HL-60 (cell line): ENCODE measurements around the gene NAALADL2.
"Not testable (repeated sequence)": the region's sequence is repeated elsewhere in the genome, so short reads cannot be mapped to it uniquely, and the experiment has no call there.

ENCODE experiments used
- DNase-seq, 2 experiments: peaks; one replicate each; pipeline ENCODE4 v3.0.0-alpha.2; 2010 to 2020; ENCODE audit warnings: low read depth in 1 of 2, low spot score in 1 of 2
- H3K27ac ChIP-seq: fragments of 250-450 bp; sonication (Bioruptor Pico); replicated peaks from 2 replicates; pipeline ENCODE4 v1.5.1; 2020; ENCODE audit warnings: mild to moderate bottlenecking, moderate library complexity
- H3K27me3 ChIP-seq: fragments of 250-450 bp; sonication (Bioruptor Pico); 2 replicates; pipeline ENCODE4 v1.5.1; 2021; ENCODE audit warnings: mild to moderate bottlenecking, moderate library complexity; ENCODE audit not compliant: insufficient read depth, poor library complexity, severe bottlenecking
- H3K4me3 ChIP-seq: replicated peaks from 2 replicates; pipeline ENCODE4 v1.5.1; 2011; ENCODE audit warnings: mild to moderate bottlenecking, control low read depth, low read length; ENCODE audit not compliant: insufficient read depth
- CTCF ChIP-seq: IDR thresholded peaks from one replicate; pipeline ENCODE4 v1.5.1; 2011; ENCODE audit warnings: low read length, control low read depth, inconsistent platforms; ENCODE audit not compliant: insufficient read depth
- GABPA ChIP-seq: IDR thresholded peaks from 2 replicates; pipeline ENCODE4 v1.6.1; 2012; ENCODE audit warnings: low read depth
- POLR2AphosphoS5 ChIP-seq: IDR thresholded peaks from 2 replicates; pipeline ENCODE4 v1.6.1; 2012; ENCODE audit warnings: low read depth
- REST ChIP-seq: IDR thresholded peaks from 2 replicates; pipeline ENCODE4 v1.6.1; 2012; ENCODE audit warnings: low read depth; ENCODE audit not compliant: insufficient replicate concordance
- SPI1 ChIP-seq: IDR thresholded peaks from 2 replicates; pipeline ENCODE4 v1.6.1; 2012; ENCODE audit warnings: low read depth, mild to moderate bottlenecking, borderline replicate concordance

Gene NAALADL2

GRCh38 chr3:175826759-175827158 is 967.6 kb downstream of the NAALADL2 start:
- no peak overlapping the region for H3K4me3 ChIP-seq

DNA sequence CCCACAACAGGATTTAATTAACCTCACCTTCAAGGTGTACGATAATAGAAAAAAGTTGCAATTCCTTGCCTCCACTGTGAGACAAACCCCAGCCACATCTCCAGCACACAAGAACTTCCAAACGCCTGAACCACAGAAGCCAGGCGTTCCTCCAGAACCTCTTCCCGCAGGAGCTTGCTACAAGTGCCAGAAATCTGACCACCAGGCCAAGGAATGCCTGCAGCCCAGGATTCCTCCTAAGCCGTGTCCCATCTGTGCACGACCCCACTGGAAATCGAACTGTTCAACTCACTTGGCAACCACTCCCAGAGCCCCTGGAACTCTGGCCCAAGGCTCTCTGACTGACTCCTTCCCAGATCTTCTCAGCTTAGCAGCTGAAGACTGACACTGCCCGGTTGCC is 970.7 kb downstream of the NAALADL2 start:
- not testable (repeated sequence) for DNase-seq, H3K27ac ChIP-seq, H3K27me3 ChIP-seq, H3K4me3 ChIP-seq

More at GRCh38 chr3:175826759-175827158, 967.6 kb downstream of the NAALADL2 start:
- no peak overlapping the region for H3K27ac ChIP-seq
- TF ChIP-seq SPI1 (no peak), POLR2AphosphoS5 (no peak), CTCF (no peak), GABPA (no peak), REST (no peak)
- H3K27me3 ChIP-seq = peaks cover 2% of the 10 kb centered on the region
- DNase-seq = no peak

- H3K4me3 ChIP-seq, DNase-seq, H3K27ac ChIP-seq, H3K27me3 ChIP-seq: not testable (repeated sequence)
Measured at GRCh38 chr3:175835763-175836162, 976.6 kb downstream of the NAALADL2 start.

DNA sequence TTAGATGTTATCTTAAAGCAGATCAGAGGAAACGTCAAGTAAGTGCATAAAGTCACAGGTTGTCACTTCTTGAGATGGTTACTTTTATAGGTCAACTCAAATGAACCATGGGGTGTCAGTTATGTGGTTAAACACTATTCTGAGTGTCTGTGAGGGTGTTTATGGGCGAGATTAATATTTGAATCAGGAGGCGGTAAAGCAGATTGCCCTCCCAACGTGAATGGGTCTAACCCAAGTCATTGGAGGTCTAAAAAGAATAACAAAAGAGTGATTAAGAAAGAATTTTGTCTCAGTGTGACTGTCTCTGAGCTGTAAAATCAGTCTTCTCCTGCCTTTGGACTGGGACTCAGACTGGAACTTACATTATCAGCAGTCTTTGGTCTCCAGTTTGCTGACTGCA is 977.5 kb downstream of the NAALADL2 start:
- Histone ChIP-seq H3K27me3 (no peaks in the 10 kb centered on the region), H3K4me3 (no peak overlapping the region), H3K27ac (no peak overlapping the region)
- DNase-seq = no peak
- TF ChIP-seq POLR2AphosphoS5 (no peak), CTCF (no peak), SPI1 (no peak), REST (no peak)

- TF ChIP-seq GABPA = no peak
- no peak for TF ChIP-seq SPI1
- no peak for TF ChIP-seq POLR2AphosphoS5
- no peak for TF ChIP-seq REST
- no peak for TF ChIP-seq CTCF
- H3K27ac ChIP-seq = no peak overlapping the region
- H3K4me3 ChIP-seq = no peak overlapping the region
- no peaks in the 10 kb centered on the region for H3K27me3 ChIP-seq
- DNase-seq = no peak
Measured at GRCh38 chr3:175837962-175838361, 978.8 kb downstream of the NAALADL2 start.
